GM10248 (cell line): ENCODE results near the gene PRR5L.
"Not testable (repeated sequence)": the region's sequence is repeated elsewhere in the genome, so short reads cannot be mapped to it uniquely, and the experiment has no call there.

ENCODE experiments used
- CTCF ChIA-PET: fragments of 300-600 bp; sonication (Branson Sonifier 250); formaldehyde crosslinking; extraction: SDS; loops from one replicate; lab custom pipeline; 2021; ENCODE audit warnings: antibody characterized with exemption; lab: Yijun Ruan, JAX
- POLR2A ChIA-PET: fragments of 350-650 bp; sonication (Branson Sonifier 250); formaldehyde crosslinking; extraction: SDS; loops from one replicate; lab custom pipeline; 2020; ENCODE audit warnings: antibody characterized with exemption; lab: Yijun Ruan, JAX
- DNase-seq: peaks from one replicate; pipeline ENCODE4 v3.0.0; 2012; ENCODE audit errors: extremely low spot score
- CTCF ChIP-seq: IDR thresholded peaks from 2 replicates; pipeline ENCODE4 v1.5.1; 2012; ENCODE audit warnings: mild to moderate bottlenecking, low read depth; ENCODE audit errors: extremely low read depth, missing control alignments, control extremely low read depth

The PRR5L gene

GRCh38 chr11:36480833-36481232, 184.7 kb downstream of the PRR5L start:
- DNase-seq, result no peak
- TF ChIP-seq CTCF, result no peak
- CTCF ChIA-PET, result interaction anchor here (1.2 to 6.4 kb wide), 3 partner anchors 8 to 188 kb away, joined by 3 to 156 read pairs (median 48); partner anchors contain the start of genes COMMD9 and PRR5L
- POLR2A ChIA-PET, result no interaction called here

- CTCF ChIA-PET, DNase-seq, POLR2A ChIA-PET: not testable (repeated sequence)
Observed at GRCh38 chr11:36483042-36483441, 187.0 kb downstream of the PRR5L start.

- TF ChIP-seq CTCF, result no peak
- CTCF ChIA-PET, result interaction anchor here (0.9 to 2.0 kb wide), 3 partner anchors 25 to 193 kb away, joined by 3 to 7 read pairs (median 3); partner anchors contain the start of gene TRAF6
- DNase-seq, result no peak
- POLR2A ChIA-PET, result no interaction called here
Observed at GRCh38 chr11:36485298-36486002, 189.4 kb downstream of the PRR5L start.

- CTCF ChIA-PET, result interaction anchor here (1.0 to 2.8 kb wide), 6 partner anchors 9 to 196 kb away, joined by 5 to 20 read pairs (median 6); partner anchors contain the start of gene TRAF6
- DNase-seq, result no peak
- TF ChIP-seq CTCF, result no peak
- POLR2A ChIA-PET, result no interaction called here
Observed at GRCh38 chr11:36487619-36488018, 191.5 kb downstream of the PRR5L start.

GRCh38 chr11:36488096-36488495, 192.0 kb downstream of the PRR5L start:
- ChIA-PET POLR2A (no interaction called here), CTCF (interaction anchor here (0.9 to 2.8 kb wide), 11 partner anchors 8 to 259 kb away, joined by 3 to 20 read pairs (median 5); partner anchors contain the start of gene TRAF6)
- no peak for DNase-seq
- TF ChIP-seq CTCF, result no peak

- no peak for DNase-seq
- no peak for TF ChIP-seq CTCF
- ChIA-PET POLR2A (no interaction called here), CTCF (interaction anchor here (1.5 to 8.8 kb wide), 3 partner anchors 12 to 197 kb away, joined by 3 to 185 read pairs (median 4); partner anchors contain the start of genes COMMD9 and PRR5L)
Observed at GRCh38 chr11:36490026-36490806, 194.1 kb downstream of the PRR5L start.
